Neural progenitor cell (in vitro differentiated cells): ENCODE measurements around the gene TSC22D3. TPM values are rescaled to one million over a fixed set of nuclear protein-coding genes. Genes with fewer than 3 reads are reported as not detected.

Experiments used
- DNase-seq: peaks from one replicate; pipeline ENCODE4 v3.0.0-alpha.2; 2016; ENCODE audit warnings: low spot score
- H2AFZ ChIP-seq: fragments of 200-600 bp; sonication (generic); replicated peaks from 2 replicates; pipeline ENCODE4 v1.6.1; 2016; ENCODE audit warnings: antibody characterized with exemption
- H3F3A ChIP-seq: fragments of 200-600 bp; sonication (generic); 2 replicates; pipeline ENCODE4 v1.6.1; 2016; ENCODE audit warnings: antibody characterized with exemption, low read depth
- H3K27ac ChIP-seq: fragments of 200-600 bp; sonication (generic); 2 replicates; pipeline ENCODE4 v1.5.1; 2016; ENCODE audit warnings: mild to moderate bottlenecking
- H3K27me3 ChIP-seq: fragments of 200-600 bp; sonication (generic); 2 replicates; pipeline ENCODE4 v1.6.1; 2016; ENCODE audit warnings: mild to moderate bottlenecking, moderate library complexity
- H3K36me3 ChIP-seq: fragments of 200-600 bp; sonication (generic); 2 replicates; pipeline ENCODE4 v1.5.1; 2016
- H3K4me1 ChIP-seq: fragments of 200-600 bp; sonication (generic); 2 replicates; pipeline ENCODE4 v1.6.1; 2016; ENCODE audit warnings: mixed run types
- H3K4me2 ChIP-seq: fragments of 200-600 bp; sonication (generic); 2 replicates; pipeline ENCODE4 v1.6.1; 2016
- H3K4me3 ChIP-seq: fragments of 200-600 bp; sonication (generic); 2 replicates; pipeline ENCODE4 v1.5.1; 2016
- H3K79me2 ChIP-seq: fragments of 200-600 bp; sonication (generic); 2 replicates; pipeline ENCODE4 v1.6.1; 2016; ENCODE audit warnings: low read depth
- H3K9ac ChIP-seq: fragments of 200-600 bp; sonication (generic); 2 replicates; pipeline ENCODE4 v1.6.1; 2016
- H3K9me3 ChIP-seq: fragments of 200-600 bp; sonication (generic); 2 replicates; pipeline ENCODE4 v1.5.1; 2016; ENCODE audit warnings: low read depth
- H4K20me1 ChIP-seq: fragments of 200-600 bp; sonication (generic); 2 replicates; pipeline ENCODE4 v1.6.1; 2016; ENCODE audit warnings: low read depth
- H3K27ac Mint-ChIP-seq: 3 replicates; pipeline ENCODE4 v1.8.0; 2021; ENCODE audit warnings: mixed read lengths
- H3K27me3 Mint-ChIP-seq: 2 replicates; pipeline ENCODE4 v1.8.0; 2022; ENCODE audit warnings: low read depth, mild to moderate bottlenecking, inconsistent platforms, moderate library complexity, mixed read lengths; ENCODE audit not compliant: insufficient read depth
- H3K36me3 Mint-ChIP-seq: 3 replicates; pipeline ENCODE4 v1.8.0; 2021; ENCODE audit warnings: mixed read lengths
- H3K4me1 Mint-ChIP-seq: 3 replicates; pipeline ENCODE4 v1.8.0; 2021; ENCODE audit warnings: mixed read lengths
- H3K4me3 Mint-ChIP-seq: 3 replicates; pipeline ENCODE4 v1.8.0; 2021; ENCODE audit warnings: mild to moderate bottlenecking, moderate library complexity, mixed read lengths
- H3K9me3 Mint-ChIP-seq: 3 replicates; pipeline ENCODE4 v1.8.0; 2020; ENCODE audit warnings: mixed read lengths
- EZH2 ChIP-seq: fragments of 200-600 bp; sonication (generic); IDR thresholded peaks from 2 replicates; pipeline ENCODE4 v1.6.1; 2017; ENCODE audit warnings: antibody characterized with exemption, mild to moderate bottlenecking, moderate library complexity
- EZH2phosphoT487 ChIP-seq: fragments of 200-600 bp; sonication (generic); IDR thresholded peaks from 2 replicates; pipeline ENCODE4 v1.6.1; 2017; ENCODE audit warnings: antibody characterized with exemption
- total RNA-seq: library from RNA; depleted of rRNA; stranded (reverse); fragments of >200 nt; gene quantifications from 2 replicates; pipeline ENCODE4 v1.2.3, GENCODE V29; 2015; ENCODE audit warnings: low replicate concordance
- TF ChIP-seq, protein P1 (sequence below): fragments of 200-600 bp; sonication (generic); IDR thresholded peaks from 2 replicates; pipeline ENCODE4 v1.5.1; 2017; ENCODE audit warnings: antibody characterized with exemption, mild to moderate bottlenecking

TSC22D3 gene
- total RNA-seq, 1 donor from 2014 or later: 44.9 TPM

DNA sequence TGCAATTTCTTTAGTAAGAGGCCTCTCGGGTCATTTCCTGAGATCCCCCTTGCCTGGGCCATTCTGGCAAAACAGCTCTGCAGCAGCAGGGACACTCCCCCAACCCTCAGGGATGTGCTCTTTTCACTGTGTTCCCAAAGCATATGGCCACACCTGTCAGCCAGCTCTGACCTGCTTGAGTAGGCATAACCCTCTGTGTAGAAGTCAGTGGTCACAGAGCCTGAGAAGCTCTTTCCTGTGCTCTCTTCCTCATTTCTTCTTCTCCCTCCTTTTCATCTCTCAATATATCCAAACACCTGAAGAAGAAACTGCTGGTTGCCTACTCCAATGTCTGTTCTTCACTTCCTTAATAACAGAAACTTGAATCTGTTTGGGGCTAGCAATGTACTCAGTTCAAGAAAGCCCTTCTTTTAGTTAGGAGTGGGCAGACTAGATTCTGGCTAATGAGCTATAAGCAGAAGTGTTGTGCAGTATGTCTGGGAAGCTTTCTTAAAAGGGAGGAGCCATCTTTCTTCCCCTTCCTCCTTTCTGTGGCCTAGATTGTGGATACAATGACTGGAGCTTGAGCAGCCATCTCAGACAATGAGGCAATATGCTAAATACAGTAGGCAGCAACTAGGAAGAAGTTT, 74.0 kb downstream of the TSC22D3 start:
- Histone ChIP-seq H4K20me1 (no peaks in the 10 kb centered on the region), H3K4me1 (peaks cover 13% of the 10 kb centered on the region), H3K27ac (no peak overlapping the region), H3K9me3 (no peaks in the 10 kb centered on the region), H3K9ac (no peak overlapping the region), H3K27me3 (no peaks in the 10 kb centered on the region), H2AFZ (no peak overlapping the region), H3K79me2 (no peaks in the 10 kb centered on the region), H3K36me3 (no peaks in the 10 kb centered on the region), H3F3A (no peaks in the 10 kb centered on the region), H3K4me2 (no peak overlapping the region), H3K4me3 (no peak overlapping the region)
- DNase-seq: no peak
- no peak for TF ChIP-seq EZH2
- no peak for TF ChIP-seq EZH2phosphoT487
- TF ChIP-seq, protein P1, sequence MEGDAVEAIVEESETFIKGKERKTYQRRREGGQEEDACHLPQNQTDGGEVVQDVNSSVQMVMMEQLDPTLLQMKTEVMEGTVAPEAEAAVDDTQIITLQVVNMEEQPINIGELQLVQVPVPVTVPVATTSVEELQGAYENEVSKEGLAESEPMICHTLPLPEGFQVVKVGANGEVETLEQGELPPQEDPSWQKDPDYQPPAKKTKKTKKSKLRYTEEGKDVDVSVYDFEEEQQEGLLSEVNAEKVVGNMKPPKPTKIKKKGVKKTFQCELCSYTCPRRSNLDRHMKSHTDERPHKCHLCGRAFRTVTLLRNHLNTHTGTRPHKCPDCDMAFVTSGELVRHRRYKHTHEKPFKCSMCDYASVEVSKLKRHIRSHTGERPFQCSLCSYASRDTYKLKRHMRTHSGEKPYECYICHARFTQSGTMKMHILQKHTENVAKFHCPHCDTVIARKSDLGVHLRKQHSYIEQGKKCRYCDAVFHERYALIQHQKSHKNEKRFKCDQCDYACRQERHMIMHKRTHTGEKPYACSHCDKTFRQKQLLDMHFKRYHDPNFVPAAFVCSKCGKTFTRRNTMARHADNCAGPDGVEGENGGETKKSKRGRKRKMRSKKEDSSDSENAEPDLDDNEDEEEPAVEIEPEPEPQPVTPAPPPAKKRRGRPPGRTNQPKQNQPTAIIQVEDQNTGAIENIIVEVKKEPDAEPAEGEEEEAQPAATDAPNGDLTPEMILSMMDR: no peak
- H3K9me3 Mint-ChIP-seq: no peaks in the 10 kb centered on the region
- no peaks in the 10 kb centered on the region for H3K36me3 Mint-ChIP-seq
- H3K4me1 Mint-ChIP-seq: peaks cover 17% of the 10 kb centered on the region
- no peak overlapping the region for H3K27ac Mint-ChIP-seq
- H3K27me3 Mint-ChIP-seq: peaks cover 8% of the 10 kb centered on the region
- no peak overlapping the region for H3K4me3 Mint-ChIP-seq

DNA sequence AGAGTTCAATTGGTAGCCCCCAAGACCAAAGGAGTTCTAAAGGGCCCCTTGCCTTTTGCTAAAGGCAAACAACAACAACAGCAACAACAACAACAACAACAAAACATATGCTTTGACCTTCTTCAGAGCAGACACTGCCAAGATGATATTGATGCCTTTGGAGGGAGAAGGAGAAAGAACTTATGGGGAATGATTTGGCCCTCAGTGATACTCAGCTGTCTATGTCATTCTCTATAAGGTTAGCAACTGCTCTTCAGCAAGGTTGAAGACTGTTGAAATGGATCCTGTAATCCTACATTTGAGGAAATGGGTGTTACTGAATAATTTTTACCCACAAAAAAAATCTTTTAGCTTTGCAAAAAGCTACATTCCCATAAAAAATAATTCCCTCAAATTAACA, 74.8 kb downstream of the TSC22D3 start:
- DNase-seq: no peak
- H3K4me2 ChIP-seq: no peak overlapping the region
- Mint-ChIP-seq H3K4me1 (peaks cover 17% of the 10 kb centered on the region), H3K36me3 (no peaks in the 10 kb centered on the region), H3K9me3 (no peaks in the 10 kb centered on the region), H3K27ac (no peak overlapping the region), H3K4me3 (no peak overlapping the region), H3K27me3 (peaks cover 8% of the 10 kb centered on the region)
- H3K4me3 ChIP-seq: no peak overlapping the region
- no peaks in the 10 kb centered on the region for H4K20me1 ChIP-seq
- peaks cover 13% of the 10 kb centered on the region for H3K4me1 ChIP-seq
- no peaks in the 10 kb centered on the region for H3F3A ChIP-seq
- no peak overlapping the region for H3K9ac ChIP-seq
- no peaks in the 10 kb centered on the region for H3K36me3 ChIP-seq
- H2AFZ ChIP-seq: peak overlapping the region; percentile 65
- H3K27ac ChIP-seq: no peak overlapping the region
- TF ChIP-seq EZH2 (no peak), EZH2phosphoT487 (no peak)
- TF ChIP-seq, protein P1: no peak
- no peaks in the 10 kb centered on the region for H3K79me2 ChIP-seq
- H3K9me3 ChIP-seq: no peaks in the 10 kb centered on the region
- H3K27me3 ChIP-seq: no peaks in the 10 kb centered on the region

DNA sequence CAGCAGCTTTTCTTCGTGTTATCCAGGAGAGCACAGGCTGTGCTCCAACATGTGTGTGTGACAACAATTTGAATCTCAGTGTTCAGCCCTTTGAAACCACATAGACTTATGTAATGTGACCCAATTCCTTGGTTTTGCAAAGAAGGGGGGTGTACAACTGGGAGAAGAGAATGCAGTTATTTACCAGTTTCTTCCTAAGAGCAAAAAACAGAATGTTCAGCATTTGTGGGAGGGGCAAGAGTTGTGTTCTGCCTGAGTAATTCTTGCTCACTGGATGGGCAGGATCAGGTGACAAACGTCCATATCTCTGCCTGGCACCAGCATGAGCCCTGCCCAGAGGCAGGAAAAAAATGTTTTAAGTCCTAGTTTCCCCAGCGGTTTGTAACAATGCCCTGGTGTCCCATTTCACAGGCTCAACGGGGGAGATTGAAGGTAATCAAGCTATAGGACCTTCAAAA, 75.2 kb downstream of the TSC22D3 start:
- Mint-ChIP-seq H3K27ac (no peak overlapping the region), H3K27me3 (peaks cover 8% of the 10 kb centered on the region), H3K4me3 (no peak overlapping the region), H3K36me3 (no peaks in the 10 kb centered on the region), H3K4me1 (peaks cover 17% of the 10 kb centered on the region), H3K9me3 (no peaks in the 10 kb centered on the region)
- no peaks in the 10 kb centered on the region for H3K79me2 ChIP-seq
- H3K9ac ChIP-seq: no peak overlapping the region
- peaks cover 13% of the 10 kb centered on the region for H3K4me1 ChIP-seq
- no peaks in the 10 kb centered on the region for H3F3A ChIP-seq
- H3K27ac ChIP-seq: no peak overlapping the region
- H3K4me2 ChIP-seq: no peak overlapping the region
- no peak for DNase-seq
- no peak overlapping the region for H3K4me3 ChIP-seq
- no peak for TF ChIP-seq EZH2
- TF ChIP-seq, protein P1: no peak
- TF ChIP-seq EZH2phosphoT487: no peak
- H3K9me3 ChIP-seq: no peaks in the 10 kb centered on the region
- no peaks in the 10 kb centered on the region for H3K36me3 ChIP-seq
- H4K20me1 ChIP-seq: no peaks in the 10 kb centered on the region
- H3K27me3 ChIP-seq: no peaks in the 10 kb centered on the region
- H2AFZ ChIP-seq: peak overlapping the region; percentile 65
